HCT116 (cell line): ENCODE data around the gene RASGEF1C. TPM values are rescaled to one million over a fixed set of nuclear protein-coding genes. Genes with fewer than 3 reads are reported as not detected.

ENCODE experiments used
- ATAC-seq: fragments of 200-7000 bp; cut with Tn5 transposase; 2 replicates; pipeline ENCODE4 v1.9.1; 2020; ENCODE audit warnings: mild to moderate bottlenecking, moderate library complexity
- BruUV-seq: library from RNA; stranded (reverse); fragments of 400-500 nt; replicated peaks from 2 replicates; lab custom pipeline; 2021; lab: Mats Ljungman, UMichigan
- CTCF ChIA-PET: fragments of 300-600 bp; sonication (Branson Sonifier 250); formaldehyde crosslinking; loops from one replicate; lab custom pipeline; 2021; ENCODE audit warnings: antibody characterized with exemption; lab: Charles Lee
- POLR2A ChIA-PET: fragments of 300-600, 350-600 bp; sonication (Branson Sonifier 250); formaldehyde crosslinking; loops from one replicate; lab custom pipeline; 2021; ENCODE audit warnings: antibody characterized with exemption; lab: Charles Lee
- RAD21 ChIA-PET, 2 experiments: fragments of 300-600 bp; sonication (Branson Sonifier 250); formaldehyde crosslinking; loops; one replicate each; lab custom pipeline; 2023; ENCODE audit warnings: low total read pairs in 2 of 2; ENCODE audit not compliant: uncharacterized antibody in 2 of 2, unreplicated experiment in 2 of 2, low non-redundant PET in 1 of 2; lab: Charles Lee
- DNase-seq: peaks from one replicate; pipeline ENCODE4 v3.0.0-alpha.2; 2010; ENCODE audit warnings: low read depth, low spot score
- H2AFZ ChIP-seq: fragments of 200-600 bp; shearing (Covaris generic), sonication (generic); 2 replicates; pipeline ENCODE4 v1.6.1; 2017; ENCODE audit warnings: low read depth, mixed run types, mixed read lengths, antibody characterized with exemption, low read length; ENCODE audit not compliant: poor library complexity, severe bottlenecking
- H3K27ac ChIP-seq: 2 replicates; pipeline ENCODE4 v1.5.1; 2012; ENCODE audit warnings: low read depth, low read length
- H3K27me3 ChIP-seq: fragments of 200-600 bp; sonication (generic); 2 replicates; pipeline ENCODE4 v1.6.1; 2016; ENCODE audit warnings: mixed run types, low read length, mixed read lengths; ENCODE audit not compliant: insufficient read depth
- H3K36me3 ChIP-seq, 2 experiments: fragments of 200-500 bp in 1 of 2; fragments of 200-600 bp in 1 of 2; sonication (Bioruptor generic) in 1 of 2; sonication (generic) in 1 of 2; 2 replicates each; pipeline versions ENCODE4 v1.5.1 to v1.6.1; 2014 to 2016; ENCODE audit warnings: low read length in 2 of 2, inconsistent platforms in 1 of 2, mixed read lengths in 1 of 2, mixed run types in 1 of 2; ENCODE audit not compliant: insufficient read depth in 2 of 2, control insufficient read depth in 1 of 2
- H3K4me1 ChIP-seq, 2 experiments: fragments of 200-600 bp in 1 of 2; sonication (generic) in 1 of 2; 2 replicates each; pipeline versions ENCODE4 v1.5.1 to v1.6.1; 2012 to 2017; ENCODE audit warnings: low read length in 2 of 2, inconsistent platforms in 1 of 2, mild to moderate bottlenecking in 1 of 2, mixed read lengths in 1 of 2, mixed run types in 1 of 2, moderate library complexity in 1 of 2; ENCODE audit not compliant: insufficient read depth in 2 of 2, control insufficient read depth in 1 of 2
- H3K4me2 ChIP-seq: fragments of 200-600 bp; sonication (generic); 2 replicates; pipeline ENCODE4 v1.6.1; 2017; ENCODE audit warnings: mixed run types, low read length, mixed read lengths
- H3K4me3 ChIP-seq, 2 experiments: fragments of 200-600 bp in 1 of 2; sonication (generic) in 1 of 2; replicated peaks in 1 of 2; 2 replicates each; pipeline ENCODE4 v1.5.1; 2011 to 2016; ENCODE audit warnings: low read length in 2 of 2, control low read depth in 1 of 2, low read depth in 1 of 2, mild to moderate bottlenecking in 1 of 2, mixed read lengths in 1 of 2, mixed run types in 1 of 2
- H3K79me2 ChIP-seq: fragments of 200-600 bp; sonication (generic); 2 replicates; pipeline ENCODE4 v1.6.1; 2017; ENCODE audit warnings: mild to moderate bottlenecking, mixed run types, low read length, moderate library complexity, mixed read lengths; ENCODE audit not compliant: insufficient read depth
- H3K9ac ChIP-seq: fragments of 200-600 bp; sonication (generic); 2 replicates; pipeline ENCODE4 v1.6.1; 2016; ENCODE audit warnings: low read length, mixed read lengths
- H3K9me2 ChIP-seq: fragments of 200-600 bp; sonication (generic), shearing (Covaris generic); 2 replicates; pipeline ENCODE4 v1.6.1; 2017; ENCODE audit warnings: mixed run types, mild to moderate bottlenecking, moderate library complexity; ENCODE audit not compliant: insufficient read depth
- H3K9me3 ChIP-seq, 2 experiments: fragments of 200-500 bp in 1 of 2; fragments of 200-600 bp in 1 of 2; sonication (Bioruptor generic) in 1 of 2; sonication (generic) in 1 of 2; 2 replicates each; pipeline ENCODE4 v1.6.1; 2014 to 2017; ENCODE audit warnings: low read length in 2 of 2, mixed read lengths in 2 of 2, inconsistent platforms in 1 of 2, low read depth in 1 of 2, mild to moderate bottlenecking in 1 of 2, mixed run types in 1 of 2, moderate library complexity in 1 of 2; ENCODE audit not compliant: control insufficient read depth in 1 of 2, insufficient read depth in 1 of 2
- H4K20me1 ChIP-seq: fragments of 200-600 bp; sonication (generic), shearing (Covaris generic); 2 replicates; pipeline ENCODE4 v1.6.1; 2017; ENCODE audit warnings: mixed run types, mild to moderate bottlenecking, moderate library complexity; ENCODE audit not compliant: insufficient read depth
- ATF3 ChIP-seq: IDR thresholded peaks from 2 replicates; pipeline ENCODE4 v1.6.1; 2012
- CBX3 ChIP-seq: IDR thresholded peaks from 2 replicates; pipeline ENCODE4 v1.6.1; 2012; ENCODE audit warnings: low read depth
- CTCF ChIP-seq, 3 experiments: fragments of 200-600 bp in 1 of 3; sonication (generic) in 1 of 3; IDR thresholded peaks in 2 of 3; conservative IDR thresholded peaks in 1 of 3; 2 replicates each; pipeline ENCODE4 v1.5.1; 2012 to 2017; ENCODE audit warnings: low read depth in 2 of 3, low read length in 2 of 3, antibody characterized with exemption in 1 of 3, borderline replicate concordance in 1 of 3, control low read depth in 1 of 3, mild to moderate bottlenecking in 1 of 3, mixed read lengths in 1 of 3, mixed run types in 1 of 3, moderate library complexity in 1 of 3; ENCODE audit not compliant: insufficient read depth in 1 of 3
- EGR1 ChIP-seq: IDR thresholded peaks from 2 replicates; pipeline ENCODE4 v1.6.1; 2012; ENCODE audit warnings: low read depth
- ELF1 ChIP-seq: IDR thresholded peaks from 2 replicates; pipeline ENCODE4 v1.6.1; 2012; ENCODE audit warnings: low read depth, borderline replicate concordance
- EZH2 ChIP-seq: fragments of 200-600 bp; sonication (generic); IDR thresholded peaks from 2 replicates; pipeline ENCODE4 v1.6.1; 2017; ENCODE audit warnings: antibody characterized with exemption, mixed run types
- EZH2phosphoT487 ChIP-seq: fragments of 200-600 bp; IDR thresholded peaks from 2 replicates; pipeline ENCODE4 v1.6.1; 2018; ENCODE audit warnings: antibody characterized with exemption, borderline replicate concordance
- FOSL1 ChIP-seq: IDR thresholded peaks from 2 replicates; pipeline ENCODE4 v1.6.1; 2012; ENCODE audit warnings: low read depth
- JUND ChIP-seq: IDR thresholded peaks from 2 replicates; pipeline ENCODE4 v1.6.1; 2012
- MAX ChIP-seq: IDR thresholded peaks from 2 replicates; pipeline ENCODE4 v1.6.1; 2012
- POLR2A ChIP-seq: IDR thresholded peaks from 2 replicates; pipeline ENCODE4 v1.7.0; 2011; ENCODE audit warnings: borderline replicate concordance; ENCODE audit not compliant: insufficient read depth, insufficient read length; ENCODE audit errors: extremely low read depth
- POLR2AphosphoS5 ChIP-seq: IDR thresholded peaks from 2 replicates; pipeline ENCODE4 v1.6.1; 2011; ENCODE audit warnings: mild to moderate bottlenecking, low read depth, low read length, moderate library complexity
- SP1 ChIP-seq: IDR thresholded peaks from 2 replicates; pipeline ENCODE4 v1.6.1; 2012; ENCODE audit warnings: low read depth
- SRF ChIP-seq: IDR thresholded peaks from 2 replicates; pipeline ENCODE4 v1.6.1; 2012; ENCODE audit warnings: low read depth
- TCF7L2 ChIP-seq: IDR thresholded peaks from 2 replicates; pipeline ENCODE4 v1.7.0; 2011; ENCODE audit warnings: borderline replicate concordance, inconsistent platforms; ENCODE audit not compliant: insufficient read depth, insufficient read length; ENCODE audit errors: extremely low read depth
- YY1 ChIP-seq: IDR thresholded peaks from 2 replicates; pipeline ENCODE4 v1.6.1; 2011; ENCODE audit warnings: low read length, low read depth, moderate library complexity, mild to moderate bottlenecking; ENCODE audit not compliant: insufficient replicate concordance; ENCODE audit errors: extremely low read depth
- ZFX ChIP-seq: fragments of 450-650 bp; IDR thresholded peaks from 2 replicates; pipeline ENCODE4 v1.6.1; 2017
- intact Hi-C: fragments of 100-400 bp; cut with micrococcal nuclease; formaldehyde crosslinking; loops from 2 replicates; pipeline ENCODE4 v1.10.0; 2022
- total RNA-seq: library from RNA; stranded (reverse); gene quantifications from one replicate; pipeline ENCODE4 v1.2.1, GENCODE V29; 2021; ENCODE audit not compliant: unreplicated experiment

The RASGEF1C gene
- total RNA-seq, 1 experiment from 2014 or later, result 1.2 TPM

GRCh38 chr5:180140079-180140554 is 68.9 kb downstream of the RASGEF1C start:
- H3K27me3 ChIP-seq, result no peaks in the 10 kb centered on the region
- TF ChIP-seq MAX, result no peak
- no peak for TF ChIP-seq ATF3
- no peak for TF ChIP-seq ELF1
- TF ChIP-seq CTCF (IDR thresholded peaks at IDR 0.05 in 2 of 3, conservative IDR thresholded peaks at IDR 0.05 in 1 of 3; ENCODE audit: borderline replicate concordance in 1 of 3, insufficient read depth in 1 of 3, low read depth in 2 of 3, low read length in 2 of 3), result no peak
- TF ChIP-seq ZFX, result no peak
- no peak for TF ChIP-seq FOSL1
- no peak for TF ChIP-seq EGR1
- TF ChIP-seq CBX3, result no peak
- no peak for TF ChIP-seq SRF
- TF ChIP-seq POLR2A, result no peak
- TF ChIP-seq EZH2, result no peak
- TF ChIP-seq YY1, result no peak
- no peak for TF ChIP-seq TCF7L2
- TF ChIP-seq EZH2phosphoT487, result no peak
- no peak for TF ChIP-seq POLR2AphosphoS5
- no peak for TF ChIP-seq JUND
- no peak for TF ChIP-seq SP1
- no TSS peak for BruUV-seq

More at GRCh38 chr5:180140079-180140554, 68.9 kb downstream of the RASGEF1C start:
- Histone ChIP-seq H3K79me2 (no peaks in the 10 kb centered on the region), H2AFZ (no peak overlapping the region), H3K9me3 (no peaks in the 10 kb centered on the region), H3K9ac (no peak overlapping the region), H4K20me1 (no peaks in the 10 kb centered on the region), H3K9me2 (no peaks in the 10 kb centered on the region), H3K4me2 (no peak overlapping the region), H3K36me3 (no peaks in the 10 kb centered on the region), H3K4me1 (peaks cover 8 to 17% of the 10 kb centered on the region in 2 experiments), H3K27ac (no peak overlapping the region), H3K4me3 (no peak overlapping the region)
- intact Hi-C loops, result no loop called here
- no peak for DNase-seq
- no peak for ATAC-seq
- ChIA-PET RAD21 (no interaction called here), CTCF (no interaction called here), POLR2A (no interaction called here)
